Globus pallidus (tissue), 1 donor: ENCODE data around the gene TNRC6C.

Experiments used
- DNase-seq: peaks from one replicate; pipeline ENCODE4 v3.0.0-alpha.2; 2015; ENCODE audit warnings: low spot score

Gene TNRC6C

GRCh38 chr17:77957857-77958715, at the start of gene TNRC6C:
Gene TNRC6C, plus strand, starts transcription at chr17:77958703. Its CDS starts 45,504 bp downstream, at chr17:78004207.
- DNase-seq, result peak; percentile 99

- DNase-seq, result no peak
Observed at GRCh38 chr17:77909236-77909635, 49.3 kb upstream of the TNRC6C start.

GRCh38 chr17:77909816-77910215, 48.7 kb upstream of the TNRC6C start:
- no peak for DNase-seq

- DNase-seq, result no peak
Observed at GRCh38 chr17:77914385-77915254, 43.9 kb upstream of the TNRC6C start.

- no peak for DNase-seq
Observed at GRCh38 chr17:77915594-77916021, 42.9 kb upstream of the TNRC6C start.

GRCh38 chr17:77916264-77916663, 42.2 kb upstream of the TNRC6C start:
- DNase-seq, result no peak

DNA sequence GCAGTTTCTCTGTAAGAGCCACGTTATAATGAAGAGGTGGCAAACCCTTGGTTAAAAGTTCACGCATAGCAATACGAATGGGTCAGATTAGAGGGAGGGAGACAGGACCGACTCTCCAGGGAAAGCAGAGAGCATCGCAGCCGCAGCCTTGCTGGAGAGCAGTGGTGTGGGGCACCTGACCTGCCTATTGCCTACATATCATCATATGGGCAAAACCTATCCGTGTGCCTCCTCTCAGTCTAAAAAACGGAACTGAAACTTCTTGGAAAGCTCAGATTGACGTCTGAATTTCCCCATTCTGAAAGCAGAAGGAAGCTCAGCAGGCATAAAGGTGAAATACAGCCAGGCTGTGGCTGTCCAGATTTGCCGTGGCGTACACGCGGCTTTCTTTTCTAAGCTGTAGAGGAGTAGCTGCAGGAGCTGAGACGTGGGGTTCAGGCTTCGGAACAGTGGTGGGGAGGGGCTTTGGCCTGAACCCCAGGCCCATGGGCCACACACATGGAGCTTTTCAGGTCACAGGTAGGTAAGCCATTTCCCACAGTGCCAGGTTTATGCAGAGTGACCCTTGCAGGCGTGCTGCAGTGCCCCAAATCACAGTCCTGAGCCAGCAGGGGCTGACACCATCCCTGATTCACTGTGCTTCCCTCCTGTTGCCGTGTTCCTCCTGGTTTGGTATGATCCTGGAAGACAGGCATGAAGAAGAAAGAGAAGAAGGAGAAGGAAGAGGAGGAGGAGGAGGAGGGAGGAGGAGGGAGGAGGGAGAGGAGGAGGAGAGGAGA, 41.6 kb upstream of the TNRC6C start:
- no peak for DNase-seq

DNA sequence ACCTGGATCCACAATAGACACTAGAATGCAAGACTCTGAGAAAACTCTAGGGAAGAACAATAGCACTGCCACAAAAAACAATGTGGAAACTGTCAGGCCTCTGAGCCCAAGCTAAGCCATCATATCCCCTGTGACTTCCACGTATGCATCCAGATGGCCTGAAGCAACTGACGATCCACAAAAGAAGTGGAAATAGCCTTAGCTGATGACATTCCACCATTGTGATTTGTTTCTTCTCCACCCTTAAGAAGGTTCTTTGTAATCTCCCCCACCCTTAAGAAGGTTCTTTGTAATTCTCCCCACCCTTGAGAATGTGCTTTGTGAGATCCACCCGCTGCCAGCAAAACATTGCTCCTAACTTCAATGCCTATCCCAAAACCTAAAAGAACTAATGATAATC, 39.2 kb upstream of the TNRC6C start:
- DNase-seq, result no peak

DNA sequence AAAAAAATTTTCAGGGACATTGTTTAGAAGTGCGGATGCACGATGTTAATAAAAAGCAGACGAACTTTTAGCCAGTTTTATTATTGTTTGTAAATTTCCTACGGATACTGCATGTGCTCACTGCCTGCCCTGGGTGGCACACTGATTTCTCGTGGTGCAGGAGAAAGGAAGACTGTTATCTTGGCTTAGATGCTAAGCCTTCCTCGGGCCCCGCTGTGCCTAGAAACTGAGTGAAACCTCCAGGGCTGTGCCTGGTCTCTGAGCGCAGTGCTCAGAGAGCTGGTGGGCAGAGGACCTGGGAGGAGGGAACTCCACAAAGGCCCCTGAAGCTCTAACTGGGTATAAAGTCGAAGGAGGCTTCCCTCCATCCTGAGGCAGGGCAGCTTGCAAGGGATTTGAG, 35.4 kb upstream of the TNRC6C start:
- no peak for DNase-seq

DNA sequence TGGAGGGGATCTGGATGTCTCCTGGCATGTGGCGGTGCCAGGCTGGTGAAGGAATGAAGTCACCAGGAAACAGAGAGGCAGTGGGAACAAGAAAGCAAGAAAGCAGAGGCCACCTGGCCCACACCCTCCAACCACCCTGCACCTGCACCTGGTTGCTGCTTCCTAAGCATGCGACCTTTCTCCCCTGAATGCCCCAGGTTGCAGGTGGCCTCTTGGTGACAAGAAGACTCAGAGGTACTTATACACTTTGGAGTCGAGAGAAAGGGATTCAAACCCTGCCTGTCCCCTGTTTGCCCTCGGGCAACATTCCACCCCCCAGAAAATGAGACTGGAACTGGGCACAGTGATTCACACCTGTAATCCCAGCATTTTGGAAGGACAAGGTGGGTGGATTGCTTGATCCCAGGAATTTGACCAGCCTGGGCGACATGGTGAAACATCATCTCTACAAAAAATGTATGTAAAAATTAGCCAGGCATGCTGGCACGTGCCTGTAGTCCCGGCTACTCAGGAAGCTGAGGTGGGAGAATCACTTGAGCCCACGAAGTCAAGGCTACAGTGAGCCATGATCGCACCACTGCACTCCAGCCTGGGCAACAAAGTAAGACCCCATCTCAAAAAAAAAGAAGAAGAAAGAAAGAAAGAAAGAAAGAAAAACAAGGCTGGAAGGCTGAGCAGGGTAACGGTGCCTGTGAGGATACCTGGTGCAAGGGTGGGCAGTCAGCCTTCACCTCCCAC, 34.6 kb upstream of the TNRC6C start:
- no peak for DNase-seq

GRCh38 chr17:77924757-77925336, 33.7 kb upstream of the TNRC6C start:
- DNase-seq, result peak; percentile 73

- no peak for DNase-seq
Observed at GRCh38 chr17:77925831-77926543, 32.5 kb upstream of the TNRC6C start.

GRCh38 chr17:77926981-77927380, 31.5 kb upstream of the TNRC6C start:
- no peak for DNase-seq

DNA sequence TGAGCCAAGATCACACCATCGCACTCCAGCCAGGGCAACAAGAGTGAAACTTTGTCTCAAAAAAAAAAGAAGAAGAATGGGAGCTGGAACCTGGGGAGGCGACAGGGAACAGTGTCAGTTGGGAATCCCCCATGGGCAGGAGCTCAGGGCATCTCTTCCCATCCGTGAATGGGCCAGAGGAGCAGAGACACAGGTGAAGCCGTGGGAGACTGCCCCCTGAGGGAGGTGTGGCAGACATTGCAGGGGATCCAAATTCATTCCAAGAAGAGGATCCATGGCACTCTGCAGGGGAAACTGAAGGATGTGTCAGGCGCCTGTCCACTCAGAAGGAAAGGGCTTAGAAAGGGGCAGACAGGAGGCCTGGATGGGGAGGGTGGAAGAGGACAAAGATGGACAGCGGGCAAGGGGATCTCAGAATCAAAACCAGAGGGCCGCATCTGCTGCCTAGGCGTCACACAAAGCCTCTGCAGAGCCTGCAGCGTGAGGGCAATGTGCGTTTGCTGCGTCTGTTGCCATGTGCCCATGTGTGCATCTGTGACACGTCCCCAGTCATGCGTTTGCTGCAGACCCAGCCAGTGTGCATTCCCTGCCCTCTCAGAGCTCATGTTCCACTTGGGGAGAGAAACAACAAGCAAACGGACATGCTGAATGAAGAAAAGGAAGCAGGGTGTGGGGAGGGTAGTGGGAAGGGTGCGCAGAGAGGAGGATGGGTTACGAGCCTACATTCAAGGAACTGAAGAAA, 30.6 kb upstream of the TNRC6C start:
- no peak for DNase-seq

DNA sequence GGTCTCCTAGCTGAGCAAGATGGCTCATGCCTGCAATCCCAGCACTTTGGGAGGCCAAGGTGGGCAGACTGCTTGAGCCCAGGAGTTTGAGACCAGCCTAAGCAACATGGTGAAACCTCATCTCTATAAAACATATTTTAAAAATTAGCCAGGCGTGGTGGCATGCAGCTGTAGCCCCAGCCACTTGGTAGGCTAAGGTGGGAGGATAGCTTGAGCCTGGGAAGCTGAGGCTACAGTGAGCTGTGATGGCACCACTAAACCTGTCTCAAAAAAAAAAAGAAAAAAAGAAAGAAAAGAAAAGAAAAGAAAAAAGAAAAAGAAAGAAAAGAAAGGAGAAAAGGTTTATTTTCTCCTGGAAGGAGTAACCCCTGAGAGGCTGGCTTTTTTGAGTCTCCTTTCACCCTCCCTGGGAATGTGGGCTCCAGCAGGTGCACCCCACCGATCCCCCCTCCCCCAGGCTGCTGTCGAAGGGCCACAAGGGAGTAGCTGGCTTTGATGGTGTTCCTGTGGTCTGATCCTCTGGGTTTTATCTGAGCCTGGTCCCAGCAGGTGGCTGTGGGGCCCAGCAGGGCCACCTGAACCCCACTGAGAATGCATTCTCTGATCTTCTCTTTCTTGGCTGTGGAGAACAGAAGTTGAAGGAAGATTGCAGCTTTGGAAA, 29.9 kb upstream of the TNRC6C start:
- no peak for DNase-seq

DNA sequence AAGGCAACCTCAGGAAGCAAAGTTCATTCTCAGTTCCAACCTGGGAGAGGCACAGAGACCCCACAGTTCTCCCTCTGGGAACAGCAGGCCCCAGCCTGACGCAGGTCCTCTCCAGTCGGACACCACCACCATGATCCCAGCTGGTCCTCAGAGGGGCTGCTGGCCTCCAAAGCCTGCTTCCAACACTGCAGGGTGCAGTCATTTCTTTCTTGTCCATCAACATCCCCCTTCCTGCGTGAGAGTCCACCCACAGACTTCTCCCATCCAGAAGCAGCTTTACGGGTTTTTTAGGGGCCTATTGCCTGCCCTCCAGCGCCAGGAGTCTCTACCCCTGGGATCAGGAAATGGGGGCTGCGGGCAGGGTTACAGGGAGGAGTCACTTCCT, 29.3 kb upstream of the TNRC6C start:
- no peak for DNase-seq

DNA sequence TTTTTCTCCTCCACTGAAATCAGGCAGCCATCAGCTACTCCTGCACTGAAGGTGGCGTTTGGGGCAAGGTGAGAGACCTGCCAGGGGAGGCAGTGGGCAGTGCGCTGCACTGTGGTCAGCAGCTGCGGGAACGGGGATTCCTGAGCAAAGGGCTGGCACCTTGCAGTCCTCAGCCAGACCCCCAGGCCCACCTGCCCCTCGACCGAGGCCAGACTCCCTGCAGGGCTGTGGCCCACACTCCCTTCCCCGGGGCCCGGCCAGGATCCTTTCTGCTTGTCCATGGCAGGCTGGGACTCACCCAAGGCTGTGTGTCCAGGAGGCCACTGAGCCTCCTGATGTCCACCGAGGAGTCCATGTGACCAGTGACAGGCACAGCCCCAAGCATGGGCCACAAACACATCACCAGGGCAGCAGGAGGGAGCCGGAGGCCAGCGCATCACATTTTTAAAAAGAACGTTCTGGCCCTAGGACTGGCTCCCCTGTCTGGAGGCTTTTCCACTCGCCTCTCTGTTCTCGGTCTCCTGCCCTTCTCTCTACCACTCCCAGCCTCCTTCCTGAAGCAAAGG, 28.5 kb upstream of the TNRC6C start:
- DNase-seq, result no peak

DNA sequence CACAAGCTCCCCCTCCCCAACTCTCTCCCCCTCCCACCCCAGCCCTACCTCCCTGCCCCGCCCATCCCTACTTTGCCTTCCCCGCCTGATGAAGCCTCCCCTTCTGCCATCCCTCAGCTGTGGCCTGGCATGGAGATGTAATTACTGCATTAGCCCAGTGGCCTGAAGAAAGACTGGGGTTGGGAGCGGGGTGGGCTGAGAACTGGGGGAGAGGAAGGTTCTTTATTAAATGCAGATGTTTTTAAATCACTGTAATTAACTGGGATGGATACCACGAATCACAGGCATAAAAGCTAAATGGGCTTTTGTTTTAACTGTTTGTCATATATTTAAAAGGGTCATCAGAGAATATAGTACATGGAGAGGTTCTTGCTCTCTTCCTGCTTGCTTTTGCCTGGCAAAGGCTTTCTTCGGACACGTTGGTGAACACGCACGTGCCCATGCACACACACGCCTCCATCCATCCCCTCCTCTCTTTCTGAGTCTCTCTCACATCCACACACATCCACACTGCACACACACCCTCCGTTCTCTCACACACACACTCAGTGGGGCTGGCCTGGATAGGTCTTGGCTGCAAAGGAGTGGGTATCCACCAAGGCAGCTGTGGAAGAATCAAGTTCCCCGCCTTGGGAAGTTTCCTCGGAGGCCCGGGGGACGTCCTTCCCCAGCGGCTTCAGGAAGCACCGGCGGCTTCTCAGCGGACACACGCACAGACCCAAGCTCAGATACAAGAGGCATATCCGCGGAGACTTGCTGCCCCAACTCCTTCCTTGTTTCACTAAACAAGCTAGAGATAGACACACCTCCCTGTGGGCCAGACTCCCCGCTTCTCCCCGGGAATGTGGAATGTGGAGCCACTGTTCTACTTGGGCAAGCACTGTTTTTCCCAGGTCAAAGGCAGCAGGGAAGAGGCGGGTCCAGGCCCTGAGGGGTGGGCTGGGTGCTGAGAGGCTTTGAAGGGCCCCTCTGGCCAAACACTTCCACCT, 27.4 kb upstream of the TNRC6C start:
- DNase-seq, result no peak
